ENCODE results near the gene SHC2. TPM values are rescaled to one million over a fixed set of nuclear protein-coding genes. Genes with fewer than 3 reads are reported as not detected.
"Not testable (repeated sequence)": the region's sequence is repeated elsewhere in the genome, so short reads cannot be mapped to it uniquely, and the experiment has no call there.

Gene SHC2
- total and polyA plus RNA-seq, 2 experiments from 2014 or later, result 2.2 to 4.6 TPM

DNA sequence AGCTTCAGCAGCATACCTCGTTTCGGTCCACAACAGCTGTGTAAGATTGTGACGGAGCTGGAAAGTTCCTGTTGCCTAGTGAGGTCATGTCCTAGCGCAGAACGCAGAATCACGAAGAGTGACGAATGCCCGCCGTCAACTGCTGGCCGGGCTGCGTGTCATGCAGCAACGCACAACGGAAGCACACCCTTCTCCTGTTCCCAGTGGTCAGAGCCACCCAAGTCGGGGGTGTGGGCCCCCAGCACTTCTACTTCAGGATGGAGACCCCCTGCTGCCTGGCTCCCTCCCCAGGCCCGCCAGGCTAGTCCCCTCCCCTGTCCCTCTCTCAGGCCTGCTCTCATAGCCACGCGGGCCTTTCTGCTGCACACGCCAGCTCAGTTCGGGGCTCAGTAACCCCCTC, 77.8 kb downstream of the SHC2 start:
- Mint-ChIP-seq H3K27me3 (ENCODE audit: insufficient read depth, low read depth, poor library complexity) (peaks cover 20% of the 10 kb centered on the region), H3K36me3 (ENCODE audit: low read depth) (peaks cover 3% of the 10 kb centered on the region; the same call in 2 of the 3 replicates), H3K4me3 (no peak overlapping the region), H3K27ac (no peak overlapping the region), H3K4me1 (peaks cover 17% of the 10 kb centered on the region), H3K9me3 (peaks cover 25% of the 10 kb centered on the region)
- H2AFZ ChIP-seq, result no peak overlapping the region
- TF ChIP-seq ZNF114 (CRISPR knock-in tag; IDR thresholded peaks at IDR 0.05) (no peak), EZH2 (IDR thresholded peaks at IDR 0.05; ENCODE audit: low read depth, unreplicated experiment) (no peak), JUNB (IDR thresholded peaks at IDR 0.05; ENCODE audit: unreplicated experiment) (no peak)
- TF ChIP-seq, protein P1, sequence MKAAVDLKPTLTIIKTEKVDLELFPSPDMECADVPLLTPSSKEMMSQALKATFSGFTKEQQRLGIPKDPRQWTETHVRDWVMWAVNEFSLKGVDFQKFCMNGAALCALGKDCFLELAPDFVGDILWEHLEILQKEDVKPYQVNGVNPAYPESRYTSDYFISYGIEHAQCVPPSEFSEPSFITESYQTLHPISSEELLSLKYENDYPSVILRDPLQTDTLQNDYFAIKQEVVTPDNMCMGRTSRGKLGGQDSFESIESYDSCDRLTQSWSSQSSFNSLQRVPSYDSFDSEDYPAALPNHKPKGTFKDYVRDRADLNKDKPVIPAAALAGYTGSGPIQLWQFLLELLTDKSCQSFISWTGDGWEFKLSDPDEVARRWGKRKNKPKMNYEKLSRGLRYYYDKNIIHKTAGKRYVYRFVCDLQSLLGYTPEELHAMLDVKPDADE (IDR thresholded peaks at IDR 0.05), result no peak
- TF ChIP-seq, protein P2, sequence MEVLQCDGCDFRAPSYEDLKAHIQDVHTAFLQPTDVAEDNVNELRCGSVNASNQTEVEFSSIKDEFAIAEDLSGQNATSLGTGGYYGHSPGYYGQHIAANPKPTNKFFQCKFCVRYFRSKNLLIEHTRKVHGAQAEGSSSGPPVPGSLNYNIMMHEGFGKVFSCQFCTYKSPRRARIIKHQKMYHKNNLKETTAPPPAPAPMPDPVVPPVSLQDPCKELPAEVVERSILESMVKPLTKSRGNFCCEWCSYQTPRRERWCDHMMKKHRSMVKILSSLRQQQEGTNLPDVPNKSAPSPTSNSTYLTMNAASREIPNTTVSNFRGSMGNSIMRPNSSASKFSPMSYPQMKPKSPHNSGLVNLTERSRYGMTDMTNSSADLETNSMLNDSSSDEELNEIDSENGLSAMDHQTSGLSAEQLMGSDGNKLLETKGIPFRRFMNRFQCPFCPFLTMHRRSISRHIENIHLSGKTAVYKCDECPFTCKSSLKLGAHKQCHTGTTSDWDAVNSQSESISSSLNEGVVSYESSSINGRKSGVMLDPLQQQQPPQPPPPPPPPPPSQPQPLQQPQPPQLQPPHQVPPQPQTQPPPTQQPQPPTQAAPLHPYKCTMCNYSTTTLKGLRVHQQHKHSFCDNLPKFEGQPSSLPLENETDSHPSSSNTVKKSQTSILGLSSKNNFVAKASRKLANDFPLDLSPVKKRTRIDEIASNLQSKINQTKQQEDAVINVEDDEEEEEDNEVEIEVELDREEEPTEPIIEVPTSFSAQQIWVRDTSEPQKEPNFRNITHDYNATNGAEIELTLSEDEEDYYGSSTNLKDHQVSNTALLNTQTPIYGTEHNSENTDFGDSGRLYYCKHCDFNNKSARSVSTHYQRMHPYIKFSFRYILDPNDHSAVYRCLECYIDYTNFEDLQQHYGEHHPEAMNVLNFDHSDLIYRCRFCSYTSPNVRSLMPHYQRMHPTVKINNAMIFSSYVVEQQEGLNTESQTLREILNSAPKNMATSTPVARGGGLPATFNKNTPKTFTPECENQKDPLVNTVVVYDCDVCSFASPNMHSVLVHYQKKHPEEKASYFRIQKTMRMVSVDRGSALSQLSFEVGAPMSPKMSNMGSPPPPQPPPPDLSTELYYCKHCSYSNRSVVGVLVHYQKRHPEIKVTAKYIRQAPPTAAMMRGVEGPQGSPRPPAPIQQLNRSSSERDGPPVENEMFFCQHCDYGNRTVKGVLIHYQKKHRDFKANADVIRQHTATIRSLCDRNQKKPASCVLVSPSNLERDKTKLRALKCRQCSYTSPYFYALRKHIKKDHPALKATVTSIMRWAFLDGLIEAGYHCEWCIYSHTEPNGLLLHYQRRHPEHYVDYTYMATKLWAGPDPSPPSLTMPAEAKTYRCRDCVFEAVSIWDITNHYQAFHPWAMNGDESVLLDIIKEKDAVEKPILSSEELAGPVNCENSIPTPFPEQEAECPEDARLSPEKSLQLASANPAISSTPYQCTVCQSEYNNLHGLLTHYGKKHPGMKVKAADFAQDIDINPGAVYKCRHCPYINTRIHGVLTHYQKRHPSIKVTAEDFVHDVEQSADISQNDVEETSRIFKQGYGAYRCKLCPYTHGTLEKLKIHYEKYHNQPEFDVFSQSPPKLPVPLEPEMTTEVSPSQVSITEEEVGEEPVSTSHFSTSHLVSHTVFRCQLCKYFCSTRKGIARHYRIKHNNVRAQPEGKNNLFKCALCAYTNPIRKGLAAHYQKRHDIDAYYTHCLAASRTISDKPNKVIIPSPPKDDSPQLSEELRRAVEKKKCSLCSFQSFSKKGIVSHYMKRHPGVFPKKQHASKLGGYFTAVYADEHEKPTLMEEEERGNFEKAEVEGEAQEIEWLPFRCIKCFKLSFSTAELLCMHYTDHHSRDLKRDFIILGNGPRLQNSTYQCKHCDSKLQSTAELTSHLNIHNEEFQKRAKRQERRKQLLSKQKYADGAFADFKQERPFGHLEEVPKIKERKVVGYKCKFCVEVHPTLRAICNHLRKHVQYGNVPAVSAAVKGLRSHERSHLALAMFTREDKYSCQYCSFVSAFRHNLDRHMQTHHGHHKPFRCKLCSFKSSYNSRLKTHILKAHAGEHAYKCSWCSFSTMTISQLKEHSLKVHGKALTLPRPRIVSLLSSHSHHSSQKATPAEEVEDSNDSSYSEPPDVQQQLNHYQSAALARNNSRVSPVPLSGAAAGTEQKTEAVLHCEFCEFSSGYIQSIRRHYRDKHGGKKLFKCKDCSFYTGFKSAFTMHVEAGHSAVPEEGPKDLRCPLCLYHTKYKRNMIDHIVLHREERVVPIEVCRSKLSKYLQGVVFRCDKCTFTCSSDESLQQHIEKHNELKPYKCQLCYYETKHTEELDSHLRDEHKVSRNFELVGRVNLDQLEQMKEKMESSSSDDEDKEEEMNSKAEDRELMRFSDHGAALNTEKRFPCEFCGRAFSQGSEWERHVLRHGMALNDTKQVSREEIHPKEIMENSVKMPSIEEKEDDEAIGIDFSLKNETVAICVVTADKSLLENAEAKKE (CRISPR knock-in tag; IDR thresholded peaks at IDR 0.05), result no peak
- TF ChIP-seq, protein P3, sequence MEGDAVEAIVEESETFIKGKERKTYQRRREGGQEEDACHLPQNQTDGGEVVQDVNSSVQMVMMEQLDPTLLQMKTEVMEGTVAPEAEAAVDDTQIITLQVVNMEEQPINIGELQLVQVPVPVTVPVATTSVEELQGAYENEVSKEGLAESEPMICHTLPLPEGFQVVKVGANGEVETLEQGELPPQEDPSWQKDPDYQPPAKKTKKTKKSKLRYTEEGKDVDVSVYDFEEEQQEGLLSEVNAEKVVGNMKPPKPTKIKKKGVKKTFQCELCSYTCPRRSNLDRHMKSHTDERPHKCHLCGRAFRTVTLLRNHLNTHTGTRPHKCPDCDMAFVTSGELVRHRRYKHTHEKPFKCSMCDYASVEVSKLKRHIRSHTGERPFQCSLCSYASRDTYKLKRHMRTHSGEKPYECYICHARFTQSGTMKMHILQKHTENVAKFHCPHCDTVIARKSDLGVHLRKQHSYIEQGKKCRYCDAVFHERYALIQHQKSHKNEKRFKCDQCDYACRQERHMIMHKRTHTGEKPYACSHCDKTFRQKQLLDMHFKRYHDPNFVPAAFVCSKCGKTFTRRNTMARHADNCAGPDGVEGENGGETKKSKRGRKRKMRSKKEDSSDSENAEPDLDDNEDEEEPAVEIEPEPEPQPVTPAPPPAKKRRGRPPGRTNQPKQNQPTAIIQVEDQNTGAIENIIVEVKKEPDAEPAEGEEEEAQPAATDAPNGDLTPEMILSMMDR (conservative IDR thresholded peaks at IDR 0.05; ENCODE audit: low read depth in 2 of 2), result no peak
- no peak for DNase-seq (ENCODE audit: low spot score)
- H3K4me3 ChIP-seq, result no peak overlapping the region
- H3K79me2 ChIP-seq (replicated peaks; ENCODE audit: insufficient read depth), result no peaks in the 10 kb centered on the region
- H3F3A ChIP-seq (replicated peaks; ENCODE audit: low read depth), result no peaks in the 10 kb centered on the region
- no peak overlapping the region for H3K27ac ChIP-seq (ENCODE audit: low read depth)
- no peak for ATAC-seq
- no peaks in the 10 kb centered on the region for H3K36me3 ChIP-seq (ENCODE audit: insufficient read depth)
- no peaks in the 10 kb centered on the region for H4K20me1 ChIP-seq (replicated peaks; ENCODE audit: insufficient read depth)
- H3K4me2 ChIP-seq, result no peak overlapping the region
- no peaks in the 10 kb centered on the region for H3K9me2 ChIP-seq (ENCODE audit: insufficient read depth)
- H3K27me3 ChIP-seq (ENCODE audit: insufficient read depth), result no peaks in the 10 kb centered on the region
- H3K4me1 ChIP-seq (ENCODE audit: insufficient read depth), result peaks cover 16% of the 10 kb centered on the region; the same call in 1 of the 2 replicates

DNA sequence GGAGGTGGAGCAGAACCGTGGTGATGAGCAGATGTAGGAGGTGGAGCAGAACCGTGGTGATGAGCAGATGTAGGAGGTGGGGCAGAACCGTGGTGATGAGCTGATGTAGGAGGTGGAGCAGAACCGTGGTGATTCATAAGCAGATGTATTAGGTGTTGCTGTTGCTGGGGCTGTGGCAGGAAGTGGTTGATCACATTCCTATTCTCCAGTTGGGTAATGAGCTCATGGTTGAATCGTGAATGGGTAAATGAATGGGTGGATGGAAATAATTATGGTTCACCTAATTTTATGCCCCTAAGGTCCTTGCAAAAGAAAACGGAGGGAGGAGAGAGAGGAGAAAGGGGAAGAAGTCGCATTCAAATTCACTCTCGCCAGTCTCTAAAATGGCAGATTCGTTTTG, 78.3 kb downstream of the SHC2 start:
- not testable (repeated sequence) for H2AFZ ChIP-seq, H3K4me2 ChIP-seq, ATAC-seq

DNA sequence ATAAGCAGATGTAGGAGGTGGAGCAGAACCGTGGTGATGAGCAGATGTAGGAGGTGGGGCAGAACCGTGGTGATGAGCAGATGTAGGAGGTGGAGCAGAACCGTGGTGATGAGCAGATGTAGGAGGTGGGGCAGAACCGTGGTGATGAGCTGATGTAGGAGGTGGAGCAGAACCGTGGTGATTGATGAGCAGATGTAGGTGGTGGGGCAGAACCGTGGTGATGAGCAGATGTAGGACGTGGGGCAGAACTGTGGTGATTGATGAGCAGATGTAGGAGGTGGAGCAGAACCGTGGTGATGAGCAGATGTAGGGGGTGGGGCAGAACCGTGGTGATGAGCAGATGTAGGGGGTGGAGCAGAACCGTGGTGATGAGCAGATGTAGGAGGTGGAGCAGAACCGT, 78.9 kb downstream of the SHC2 start:
- not testable (repeated sequence) for ATAC-seq; DNase-seq (ENCODE audit: low spot score); H3K4me2 ChIP-seq; H3K36me3 ChIP-seq (ENCODE audit: insufficient read depth); H3K4me3 ChIP-seq; H2AFZ ChIP-seq; H3K27me3 ChIP-seq (ENCODE audit: insufficient read depth); H3K79me2 ChIP-seq (replicated peaks; ENCODE audit: insufficient read depth); H4K20me1 ChIP-seq (replicated peaks; ENCODE audit: insufficient read depth); H3F3A ChIP-seq (replicated peaks; ENCODE audit: low read depth); H3K27ac Mint-ChIP-seq; H3K9me2 ChIP-seq (ENCODE audit: insufficient read depth); H3K4me3 Mint-ChIP-seq; H3K36me3 Mint-ChIP-seq (ENCODE audit: low read depth); H3K27ac ChIP-seq (ENCODE audit: low read depth)
- peaks cover 13% of the 10 kb centered on the region; the same call in 1 of the 2 replicates for H3K4me1 ChIP-seq (ENCODE audit: insufficient read depth)
- Mint-ChIP-seq H3K4me1 (peaks cover 11% of the 10 kb centered on the region; the same call in 2 of the 3 replicates), H3K9me3 (peaks cover 25% of the 10 kb centered on the region), H3K27me3 (ENCODE audit: insufficient read depth, low read depth, poor library complexity) (peaks cover 18% of the 10 kb centered on the region)

More for the DNA sequence above, 78.3 kb downstream of the SHC2 start:
- H3F3A ChIP-seq (replicated peaks; ENCODE audit: low read depth); H3K36me3 Mint-ChIP-seq (ENCODE audit: low read depth); H4K20me1 ChIP-seq (replicated peaks; ENCODE audit: insufficient read depth); H3K4me3 Mint-ChIP-seq; DNase-seq (ENCODE audit: low spot score); H3K79me2 ChIP-seq (replicated peaks; ENCODE audit: insufficient read depth); H3K4me3 ChIP-seq; H3K27ac Mint-ChIP-seq; H3K27ac ChIP-seq (ENCODE audit: low read depth); H3K36me3 ChIP-seq (ENCODE audit: insufficient read depth); H3K27me3 ChIP-seq (ENCODE audit: insufficient read depth); H3K9me2 ChIP-seq (ENCODE audit: insufficient read depth): not testable (repeated sequence)
- Mint-ChIP-seq H3K4me1 (peaks cover 15% of the 10 kb centered on the region), H3K27me3 (ENCODE audit: insufficient read depth, low read depth, poor library complexity) (peaks cover 20% of the 10 kb centered on the region), H3K9me3 (peaks cover 25% of the 10 kb centered on the region)
- peaks cover 16% of the 10 kb centered on the region; the same call in 1 of the 2 replicates for H3K4me1 ChIP-seq (ENCODE audit: insufficient read depth)

All from GM23338 (cell line).